ENCODE measurements around the gene IRAK4. TPM values are rescaled to one million over a fixed set of nuclear protein-coding genes. Genes with fewer than 3 reads are reported as not detected.

The IRAK4 gene
- polyA plus RNA-seq, 3 donors, result 17.3 to 44.6 (median 29.0) TPM

DNA sequence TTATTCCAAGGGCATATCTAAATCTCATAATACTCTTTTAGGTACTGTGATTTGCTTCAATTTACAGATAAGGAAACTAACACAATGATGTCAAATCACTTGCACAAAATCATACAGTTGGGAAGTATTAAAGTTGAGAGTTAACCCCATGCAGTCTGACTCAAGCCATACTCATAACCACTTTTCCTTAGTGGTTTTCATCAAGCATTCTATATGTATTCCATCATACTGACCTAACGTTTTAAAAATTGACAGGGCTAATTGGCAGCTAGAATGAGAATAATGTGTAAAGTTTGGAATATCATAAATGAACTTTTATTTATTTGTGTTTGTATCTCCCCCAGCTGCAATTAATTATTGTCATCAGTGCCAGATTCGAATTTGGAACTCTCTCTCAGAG is 21.1 kb upstream of the IRAK4 start:
- no peak overlapping the region for H3K27ac ChIP-seq (ENCODE audit: low read depth in 1 of 2, low read length in 2 of 2)
- H3K9ac ChIP-seq (ENCODE audit: insufficient read depth, low read length, poor library complexity, severe bottlenecking), result no peak overlapping the region
- 80% methylated on average over 1 of the region's 2 CpGs for WGBS (ENCODE audit: insufficient coverage)
- Mint-ChIP-seq H3K27me3 (ENCODE audit: low read depth in 3 of 3) (no peaks in the 10 kb centered on the region), H3K4me3 (no peak overlapping the region), H3K9me3 (no peaks in the 10 kb centered on the region), H3K36me3 (peaks cover 61 to 67% of the 10 kb centered on the region in 2 donors), H3K27ac (no peak overlapping the region), H3K4me1 (no peaks in the 10 kb centered on the region)
- H3K9me3 ChIP-seq (replicated peaks in 1 of 2; ENCODE audit: control insufficient read depth in 1 of 2, insufficient read depth in 1 of 2, low read length in 2 of 2), result no peaks in the 10 kb centered on the region
- DNase-seq, result no peak
- no peaks in the 10 kb centered on the region for H3K4me1 ChIP-seq (ENCODE audit: control insufficient read depth in 1 of 2, insufficient read depth in 2 of 2, low read length in 2 of 2)
- no peak overlapping the region for H3K4me3 ChIP-seq (replicated peaks in 1 of 3; ENCODE audit: low read depth in 2 of 3, low read length in 3 of 3)
- TF ChIP-seq, protein P1, sequence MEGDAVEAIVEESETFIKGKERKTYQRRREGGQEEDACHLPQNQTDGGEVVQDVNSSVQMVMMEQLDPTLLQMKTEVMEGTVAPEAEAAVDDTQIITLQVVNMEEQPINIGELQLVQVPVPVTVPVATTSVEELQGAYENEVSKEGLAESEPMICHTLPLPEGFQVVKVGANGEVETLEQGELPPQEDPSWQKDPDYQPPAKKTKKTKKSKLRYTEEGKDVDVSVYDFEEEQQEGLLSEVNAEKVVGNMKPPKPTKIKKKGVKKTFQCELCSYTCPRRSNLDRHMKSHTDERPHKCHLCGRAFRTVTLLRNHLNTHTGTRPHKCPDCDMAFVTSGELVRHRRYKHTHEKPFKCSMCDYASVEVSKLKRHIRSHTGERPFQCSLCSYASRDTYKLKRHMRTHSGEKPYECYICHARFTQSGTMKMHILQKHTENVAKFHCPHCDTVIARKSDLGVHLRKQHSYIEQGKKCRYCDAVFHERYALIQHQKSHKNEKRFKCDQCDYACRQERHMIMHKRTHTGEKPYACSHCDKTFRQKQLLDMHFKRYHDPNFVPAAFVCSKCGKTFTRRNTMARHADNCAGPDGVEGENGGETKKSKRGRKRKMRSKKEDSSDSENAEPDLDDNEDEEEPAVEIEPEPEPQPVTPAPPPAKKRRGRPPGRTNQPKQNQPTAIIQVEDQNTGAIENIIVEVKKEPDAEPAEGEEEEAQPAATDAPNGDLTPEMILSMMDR (IDR thresholded peaks at IDR 0.05), result no peak
- intact Hi-C loops (cut with micrococcal nuclease), result no loop called here
- no peaks in the 10 kb centered on the region for H3K79me2 ChIP-seq (ENCODE audit: insufficient read depth, low read length)
- peaks cover 32 to 81% of the 10 kb centered on the region in 2 donors for H3K36me3 ChIP-seq (replicated peaks in 1 of 2; ENCODE audit: control insufficient read depth in 1 of 2, insufficient read depth in 2 of 2, low read length in 2 of 2)
- no peak overlapping the region for H2AFZ ChIP-seq (ENCODE audit: insufficient read depth, low read depth, low read length, poor library complexity, severe bottlenecking)
- no peaks in the 10 kb centered on the region for H4K20me1 ChIP-seq (ENCODE audit: insufficient read depth, low read length)
- H3K4me2 ChIP-seq (replicated peaks; ENCODE audit: extremely low read depth, low read length, poor library complexity, severe bottlenecking), result no peak overlapping the region
- no peaks in the 10 kb centered on the region for H3K27me3 ChIP-seq (ENCODE audit: control insufficient read depth in 2 of 2, insufficient read depth in 2 of 2, low read length in 2 of 2)

- H3K36me3 Mint-ChIP-seq, result peaks cover 69 to 70% of the 10 kb centered on the region in 2 donors
- H3K4me3 Mint-ChIP-seq, result no peak overlapping the region
- Histone ChIP-seq H3K4me2 (replicated peaks; ENCODE audit: extremely low read depth, low read length, poor library complexity, severe bottlenecking) (no peak overlapping the region), H3K36me3 (replicated peaks in 1 of 2; ENCODE audit: control insufficient read depth in 1 of 2, insufficient read depth in 2 of 2, low read length in 2 of 2) (peaks cover 35 to 87% of the 10 kb centered on the region in 2 donors), H4K20me1 (ENCODE audit: insufficient read depth, low read length) (no peaks in the 10 kb centered on the region), H3K27me3 (ENCODE audit: control insufficient read depth in 2 of 2, insufficient read depth in 2 of 2, low read length in 2 of 2) (no peaks in the 10 kb centered on the region), H2AFZ (ENCODE audit: insufficient read depth, low read depth, low read length, poor library complexity, severe bottlenecking) (no peak overlapping the region), H3K9ac (ENCODE audit: insufficient read depth, low read length, poor library complexity, severe bottlenecking) (no peak overlapping the region), H3K4me1 (ENCODE audit: control insufficient read depth in 1 of 2, insufficient read depth in 2 of 2, low read length in 2 of 2) (no peaks in the 10 kb centered on the region), H3K27ac (ENCODE audit: low read depth in 1 of 2, low read length in 2 of 2) (no peak overlapping the region), H3K79me2 (ENCODE audit: insufficient read depth, low read length) (no peaks in the 10 kb centered on the region), H3K4me3 (replicated peaks in 1 of 3; ENCODE audit: low read depth in 2 of 3, low read length in 3 of 3) (no peak overlapping the region), H3K9me3 (replicated peaks in 1 of 2; ENCODE audit: control insufficient read depth in 1 of 2, insufficient read depth in 1 of 2, low read length in 2 of 2) (no peaks in the 10 kb centered on the region)
- H3K4me1 Mint-ChIP-seq, result no peaks in the 10 kb centered on the region
- H3K9me3 Mint-ChIP-seq, result no peaks in the 10 kb centered on the region
- 100% methylated on average over 2 of the region's 3 CpGs for WGBS (ENCODE audit: insufficient coverage)
- no peak overlapping the region for H3K27ac Mint-ChIP-seq
- H3K27me3 Mint-ChIP-seq (ENCODE audit: low read depth in 3 of 3), result peaks cover 0 to 2% (median 0%) of the 10 kb centered on the region in 3 donors
- no peak for DNase-seq
- TF ChIP-seq, protein P1 (IDR thresholded peaks at IDR 0.05), result no peak
- intact Hi-C loops (cut with micrococcal nuclease), result no loop called here
Observed at GRCh38 chr12:43740511-43741100, 18.1 kb upstream of the IRAK4 start.
